Uterus (tissue), 4 donors: ENCODE results near the gene SIMC1. TPM values are rescaled to one million over a fixed set of nuclear protein-coding genes. Genes with fewer than 3 reads are reported as not detected.
"Not testable (repeated sequence)": the region's sequence is repeated elsewhere in the genome, so short reads cannot be mapped to it uniquely, and the experiment has no call there.

ENCODE experiments used
- DNase-seq, 2 donors: peaks; one replicate each; pipeline ENCODE4 v3.0.0-alpha.2; 2019 to 2020
- H3K27ac ChIP-seq, 2 donors: fragments of 200-600 bp; sonication (generic); 1 replicate in 1 of 2; 2 replicates in 1 of 2; pipeline ENCODE4 v1.5.1; 2016 to 2018
- H3K27me3 ChIP-seq, 2 donors: fragments of 200-600 bp; sonication (generic); one replicate each; pipeline ENCODE4 v1.5.1; 2018 to 2019; ENCODE audit warnings: control low read depth in 1 of 2
- H3K36me3 ChIP-seq, 2 donors: fragments of 200-600 bp; sonication (generic); one replicate each; pipeline ENCODE4 v1.5.1; 2019; ENCODE audit warnings: control low read depth in 1 of 2
- H3K4me1 ChIP-seq, 2 donors: fragments of 200-600 bp; sonication (generic); one replicate each; pipeline ENCODE4 v1.5.1; 2018 to 2019; ENCODE audit warnings: control low read depth in 1 of 2
- H3K4me3 ChIP-seq, 2 donors: fragments of 200-600 bp; sonication (generic); 1 replicate in 1 of 2; 2 replicates in 1 of 2; pipeline ENCODE4 v1.5.1; 2018 to 2019; ENCODE audit warnings: mild to moderate bottlenecking in 1 of 2
- H3K9me3 ChIP-seq, 2 donors: fragments of 200-600 bp; sonication (generic); one replicate each; pipeline ENCODE4 v1.5.1; 2019; ENCODE audit warnings: control low read depth in 1 of 2
- CTCF ChIP-seq, 4 experiments: fragments of 200-600 bp in 2 of 4; fragments of 450-650 bp in 2 of 4; sonication (generic) in 2 of 4; IDR thresholded peaks; one replicate each; pipeline ENCODE4 v1.5.1; 2016 to 2019; ENCODE audit warnings: antibody characterized with exemption in 4 of 4, mild to moderate bottlenecking in 2 of 4, moderate library complexity in 1 of 4
- POLR2A ChIP-seq, 2 donors: fragments of 450-650 bp; IDR thresholded peaks; one replicate each; pipeline ENCODE4 v1.6.1; 2016; ENCODE audit warnings: antibody characterized with exemption in 2 of 2, mild to moderate bottlenecking in 1 of 2, moderate library complexity in 1 of 2
- intact Hi-C: fragments of 100-400 bp; cut with DNase I; formaldehyde crosslinking; loops from one replicate; pipeline ENCODE4 v1.15.1; 2023; ENCODE audit warnings: low total_unique reads
- total RNA-seq, 4 donors: library from RNA; depleted of rRNA in 3 of 4; stranded (reverse); fragments of >200 nt in 3 of 4; gene quantifications; one replicate each; pipeline versions ENCODE4 v1.1.0 to v1.2.4, GENCODE V29; 2014 to 2023
- donor health status: DM: yes; HTN: yes; CAD: no.

Gene SIMC1
- total RNA-seq, 4 donors from 2014 or later = 1.5 to 43.0 (median 14.9) TPM

- H3K4me3 ChIP-seq, H3K27me3 ChIP-seq, H3K9me3 ChIP-seq, DNase-seq, intact Hi-C loops, H3K4me1 ChIP-seq, H3K36me3 ChIP-seq, H3K27ac ChIP-seq: not testable (repeated sequence)
Measured at GRCh38 chr5:176266448-176266847, 28.2 kb downstream of the SIMC1 start.

- DNase-seq, H3K4me1 ChIP-seq, H3K27ac ChIP-seq, H3K27me3 ChIP-seq, H3K4me3 ChIP-seq, H3K36me3 ChIP-seq, H3K9me3 ChIP-seq, intact Hi-C loops: not testable (repeated sequence)
Measured at GRCh38 chr5:176289018-176289417, 50.8 kb downstream of the SIMC1 start.

- H3K27ac ChIP-seq, H3K9me3 ChIP-seq, intact Hi-C loops, H3K4me3 ChIP-seq, H3K4me1 ChIP-seq, H3K27me3 ChIP-seq, H3K36me3 ChIP-seq, DNase-seq: not testable (repeated sequence)
Measured at GRCh38 chr5:176290057-176290840, 52.0 kb downstream of the SIMC1 start.

- H3K27me3 ChIP-seq, H3K27ac ChIP-seq, H3K4me3 ChIP-seq, intact Hi-C loops, H3K9me3 ChIP-seq, H3K36me3 ChIP-seq, DNase-seq, H3K4me1 ChIP-seq: not testable (repeated sequence)
Measured at GRCh38 chr5:176305356-176305755, 67.1 kb downstream of the SIMC1 start.

GRCh38 chr5:176317534-176318374 lies 79.5 kb downstream of the SIMC1 start:
- no peaks in the 10 kb centered on the region for H3K9me3 ChIP-seq
- no peaks in the 10 kb centered on the region for H3K27me3 ChIP-seq
- no peak for TF ChIP-seq POLR2A (IDR thresholded peaks at IDR 0.05)
- TF ChIP-seq CTCF (IDR thresholded peaks at IDR 0.05) = no peak
- DNase-seq = no peak
- no peaks in the 10 kb centered on the region for H3K36me3 ChIP-seq
- no peak overlapping the region for H3K27ac ChIP-seq
- H3K4me3 ChIP-seq = no peak overlapping the region
- H3K4me1 ChIP-seq = no peaks in the 10 kb centered on the region
- intact Hi-C loops = no loop called here

GRCh38 chr5:176319827-176320554 lies 81.8 kb downstream of the SIMC1 start:
- intact Hi-C loops = no loop called here
- Histone ChIP-seq H3K4me3 (no peak overlapping the region), H3K4me1 (no peaks in the 10 kb centered on the region), H3K27me3 (no peaks in the 10 kb centered on the region), H3K36me3 (no peaks in the 10 kb centered on the region), H3K9me3 (no peaks in the 10 kb centered on the region), H3K27ac (no peak overlapping the region)
- no peak for DNase-seq
- TF ChIP-seq POLR2A (IDR thresholded peaks at IDR 0.05) (no peak), CTCF (IDR thresholded peaks at IDR 0.05) (peak in 1 of 4 experiments; percentile 13)

- TF ChIP-seq CTCF (IDR thresholded peaks at IDR 0.05) (no peak), POLR2A (IDR thresholded peaks at IDR 0.05) (no peak)
- Histone ChIP-seq H3K36me3 (no peaks in the 10 kb centered on the region), H3K4me1 (no peaks in the 10 kb centered on the region), H3K4me3 (no peak overlapping the region), H3K9me3 (no peaks in the 10 kb centered on the region), H3K27me3 (no peaks in the 10 kb centered on the region), H3K27ac (no peak overlapping the region)
- no peak for DNase-seq
- intact Hi-C loops = no loop called here
Measured at GRCh38 chr5:176320577-176320976, 82.4 kb downstream of the SIMC1 start.
